ENCODE data around the gene IPO11. TPM values are rescaled to one million over a fixed set of nuclear protein-coding genes. Genes with fewer than 3 reads are reported as not detected.

Gene IPO11
- total and polyA plus RNA-seq, 2 experiments from 2014 or later = 18.7 to 64.7 TPM

DNA sequence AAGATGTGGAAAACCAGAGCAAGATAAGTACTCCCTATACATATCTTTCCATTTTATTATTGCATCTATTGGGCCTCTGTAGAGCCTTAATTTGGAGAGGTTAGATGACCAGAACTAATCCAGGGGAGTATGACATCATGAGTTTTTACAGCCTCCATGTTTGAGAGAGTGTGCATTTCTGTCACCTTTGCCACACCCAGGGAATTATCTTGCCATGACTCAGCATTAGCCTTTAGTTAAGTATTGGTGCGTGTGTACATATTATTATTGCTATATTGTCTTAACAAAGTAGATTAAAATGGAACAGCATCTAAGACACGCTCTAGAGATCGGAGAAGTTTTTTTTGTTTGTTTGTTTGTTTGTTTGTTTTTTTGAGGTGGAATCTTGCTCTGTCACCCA is 36.5 kb upstream of the IPO11 start:
- Mint-ChIP-seq H3K27ac (peak overlapping the region; percentile 86), H3K27me3 (ENCODE audit: insufficient read depth, low read depth, poor library complexity) (peaks cover 4% of the 10 kb centered on the region), H3K36me3 (ENCODE audit: low read depth) (peaks cover 72% of the 10 kb centered on the region), H3K9me3 (no peaks in the 10 kb centered on the region), H3K4me3 (no peak overlapping the region), H3K4me1 (no peaks in the 10 kb centered on the region)
- Histone ChIP-seq H3K4me2 (no peak overlapping the region), H2AFZ (no peak overlapping the region), H3F3A (replicated peaks; ENCODE audit: low read depth) (no peaks in the 10 kb centered on the region), H3K27me3 (ENCODE audit: insufficient read depth) (no peaks in the 10 kb centered on the region), H3K4me1 (ENCODE audit: insufficient read depth) (no peaks in the 10 kb centered on the region), H3K27ac (ENCODE audit: low read depth) (no peak overlapping the region; the same call in 1 of the 2 replicates), H3K79me2 (replicated peaks; ENCODE audit: insufficient read depth) (no peaks in the 10 kb centered on the region), H4K20me1 (replicated peaks; ENCODE audit: insufficient read depth) (peaks cover 4% of the 10 kb centered on the region; the same call in 1 of the 2 replicates), H3K36me3 (ENCODE audit: insufficient read depth) (peaks cover 49% of the 10 kb centered on the region), H3K9me2 (ENCODE audit: insufficient read depth) (no peaks in the 10 kb centered on the region), H3K4me3 (no peak overlapping the region)
- DNase-seq (ENCODE audit: low spot score) (no peak), ATAC-seq (no peak)
- TF ChIP-seq, protein P1, sequence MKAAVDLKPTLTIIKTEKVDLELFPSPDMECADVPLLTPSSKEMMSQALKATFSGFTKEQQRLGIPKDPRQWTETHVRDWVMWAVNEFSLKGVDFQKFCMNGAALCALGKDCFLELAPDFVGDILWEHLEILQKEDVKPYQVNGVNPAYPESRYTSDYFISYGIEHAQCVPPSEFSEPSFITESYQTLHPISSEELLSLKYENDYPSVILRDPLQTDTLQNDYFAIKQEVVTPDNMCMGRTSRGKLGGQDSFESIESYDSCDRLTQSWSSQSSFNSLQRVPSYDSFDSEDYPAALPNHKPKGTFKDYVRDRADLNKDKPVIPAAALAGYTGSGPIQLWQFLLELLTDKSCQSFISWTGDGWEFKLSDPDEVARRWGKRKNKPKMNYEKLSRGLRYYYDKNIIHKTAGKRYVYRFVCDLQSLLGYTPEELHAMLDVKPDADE (IDR thresholded peaks at IDR 0.05) = no peak
- TF ChIP-seq EZH2 (IDR thresholded peaks at IDR 0.05; ENCODE audit: low read depth, unreplicated experiment) (no peak), JUNB (IDR thresholded peaks at IDR 0.05; ENCODE audit: unreplicated experiment) (no peak), ZNF114 (CRISPR knock-in tag; IDR thresholded peaks at IDR 0.05) (no peak), EZH2phosphoT487 (IDR thresholded peaks at IDR 0.05; ENCODE audit: unreplicated experiment) (no peak), CREB1 (CRISPR knock-in tag; IDR thresholded peaks at IDR 0.05; ENCODE audit: low read depth) (no peak), ZNF331 (CRISPR knock-in tag; IDR thresholded peaks at IDR 0.05; ENCODE audit: low read depth) (no peak), POLR2AphosphoS5 (IDR thresholded peaks at IDR 0.05; ENCODE audit: low read depth) (no peak), NANOG (IDR thresholded peaks at IDR 0.05; ENCODE audit: borderline replicate concordance) (no peak), STAT1 (IDR thresholded peaks at IDR 0.05; ENCODE audit: unreplicated experiment) (no peak)
- TF ChIP-seq, protein P2, sequence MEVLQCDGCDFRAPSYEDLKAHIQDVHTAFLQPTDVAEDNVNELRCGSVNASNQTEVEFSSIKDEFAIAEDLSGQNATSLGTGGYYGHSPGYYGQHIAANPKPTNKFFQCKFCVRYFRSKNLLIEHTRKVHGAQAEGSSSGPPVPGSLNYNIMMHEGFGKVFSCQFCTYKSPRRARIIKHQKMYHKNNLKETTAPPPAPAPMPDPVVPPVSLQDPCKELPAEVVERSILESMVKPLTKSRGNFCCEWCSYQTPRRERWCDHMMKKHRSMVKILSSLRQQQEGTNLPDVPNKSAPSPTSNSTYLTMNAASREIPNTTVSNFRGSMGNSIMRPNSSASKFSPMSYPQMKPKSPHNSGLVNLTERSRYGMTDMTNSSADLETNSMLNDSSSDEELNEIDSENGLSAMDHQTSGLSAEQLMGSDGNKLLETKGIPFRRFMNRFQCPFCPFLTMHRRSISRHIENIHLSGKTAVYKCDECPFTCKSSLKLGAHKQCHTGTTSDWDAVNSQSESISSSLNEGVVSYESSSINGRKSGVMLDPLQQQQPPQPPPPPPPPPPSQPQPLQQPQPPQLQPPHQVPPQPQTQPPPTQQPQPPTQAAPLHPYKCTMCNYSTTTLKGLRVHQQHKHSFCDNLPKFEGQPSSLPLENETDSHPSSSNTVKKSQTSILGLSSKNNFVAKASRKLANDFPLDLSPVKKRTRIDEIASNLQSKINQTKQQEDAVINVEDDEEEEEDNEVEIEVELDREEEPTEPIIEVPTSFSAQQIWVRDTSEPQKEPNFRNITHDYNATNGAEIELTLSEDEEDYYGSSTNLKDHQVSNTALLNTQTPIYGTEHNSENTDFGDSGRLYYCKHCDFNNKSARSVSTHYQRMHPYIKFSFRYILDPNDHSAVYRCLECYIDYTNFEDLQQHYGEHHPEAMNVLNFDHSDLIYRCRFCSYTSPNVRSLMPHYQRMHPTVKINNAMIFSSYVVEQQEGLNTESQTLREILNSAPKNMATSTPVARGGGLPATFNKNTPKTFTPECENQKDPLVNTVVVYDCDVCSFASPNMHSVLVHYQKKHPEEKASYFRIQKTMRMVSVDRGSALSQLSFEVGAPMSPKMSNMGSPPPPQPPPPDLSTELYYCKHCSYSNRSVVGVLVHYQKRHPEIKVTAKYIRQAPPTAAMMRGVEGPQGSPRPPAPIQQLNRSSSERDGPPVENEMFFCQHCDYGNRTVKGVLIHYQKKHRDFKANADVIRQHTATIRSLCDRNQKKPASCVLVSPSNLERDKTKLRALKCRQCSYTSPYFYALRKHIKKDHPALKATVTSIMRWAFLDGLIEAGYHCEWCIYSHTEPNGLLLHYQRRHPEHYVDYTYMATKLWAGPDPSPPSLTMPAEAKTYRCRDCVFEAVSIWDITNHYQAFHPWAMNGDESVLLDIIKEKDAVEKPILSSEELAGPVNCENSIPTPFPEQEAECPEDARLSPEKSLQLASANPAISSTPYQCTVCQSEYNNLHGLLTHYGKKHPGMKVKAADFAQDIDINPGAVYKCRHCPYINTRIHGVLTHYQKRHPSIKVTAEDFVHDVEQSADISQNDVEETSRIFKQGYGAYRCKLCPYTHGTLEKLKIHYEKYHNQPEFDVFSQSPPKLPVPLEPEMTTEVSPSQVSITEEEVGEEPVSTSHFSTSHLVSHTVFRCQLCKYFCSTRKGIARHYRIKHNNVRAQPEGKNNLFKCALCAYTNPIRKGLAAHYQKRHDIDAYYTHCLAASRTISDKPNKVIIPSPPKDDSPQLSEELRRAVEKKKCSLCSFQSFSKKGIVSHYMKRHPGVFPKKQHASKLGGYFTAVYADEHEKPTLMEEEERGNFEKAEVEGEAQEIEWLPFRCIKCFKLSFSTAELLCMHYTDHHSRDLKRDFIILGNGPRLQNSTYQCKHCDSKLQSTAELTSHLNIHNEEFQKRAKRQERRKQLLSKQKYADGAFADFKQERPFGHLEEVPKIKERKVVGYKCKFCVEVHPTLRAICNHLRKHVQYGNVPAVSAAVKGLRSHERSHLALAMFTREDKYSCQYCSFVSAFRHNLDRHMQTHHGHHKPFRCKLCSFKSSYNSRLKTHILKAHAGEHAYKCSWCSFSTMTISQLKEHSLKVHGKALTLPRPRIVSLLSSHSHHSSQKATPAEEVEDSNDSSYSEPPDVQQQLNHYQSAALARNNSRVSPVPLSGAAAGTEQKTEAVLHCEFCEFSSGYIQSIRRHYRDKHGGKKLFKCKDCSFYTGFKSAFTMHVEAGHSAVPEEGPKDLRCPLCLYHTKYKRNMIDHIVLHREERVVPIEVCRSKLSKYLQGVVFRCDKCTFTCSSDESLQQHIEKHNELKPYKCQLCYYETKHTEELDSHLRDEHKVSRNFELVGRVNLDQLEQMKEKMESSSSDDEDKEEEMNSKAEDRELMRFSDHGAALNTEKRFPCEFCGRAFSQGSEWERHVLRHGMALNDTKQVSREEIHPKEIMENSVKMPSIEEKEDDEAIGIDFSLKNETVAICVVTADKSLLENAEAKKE (CRISPR knock-in tag; IDR thresholded peaks at IDR 0.05) = no peak
- TF ChIP-seq, protein P3, sequence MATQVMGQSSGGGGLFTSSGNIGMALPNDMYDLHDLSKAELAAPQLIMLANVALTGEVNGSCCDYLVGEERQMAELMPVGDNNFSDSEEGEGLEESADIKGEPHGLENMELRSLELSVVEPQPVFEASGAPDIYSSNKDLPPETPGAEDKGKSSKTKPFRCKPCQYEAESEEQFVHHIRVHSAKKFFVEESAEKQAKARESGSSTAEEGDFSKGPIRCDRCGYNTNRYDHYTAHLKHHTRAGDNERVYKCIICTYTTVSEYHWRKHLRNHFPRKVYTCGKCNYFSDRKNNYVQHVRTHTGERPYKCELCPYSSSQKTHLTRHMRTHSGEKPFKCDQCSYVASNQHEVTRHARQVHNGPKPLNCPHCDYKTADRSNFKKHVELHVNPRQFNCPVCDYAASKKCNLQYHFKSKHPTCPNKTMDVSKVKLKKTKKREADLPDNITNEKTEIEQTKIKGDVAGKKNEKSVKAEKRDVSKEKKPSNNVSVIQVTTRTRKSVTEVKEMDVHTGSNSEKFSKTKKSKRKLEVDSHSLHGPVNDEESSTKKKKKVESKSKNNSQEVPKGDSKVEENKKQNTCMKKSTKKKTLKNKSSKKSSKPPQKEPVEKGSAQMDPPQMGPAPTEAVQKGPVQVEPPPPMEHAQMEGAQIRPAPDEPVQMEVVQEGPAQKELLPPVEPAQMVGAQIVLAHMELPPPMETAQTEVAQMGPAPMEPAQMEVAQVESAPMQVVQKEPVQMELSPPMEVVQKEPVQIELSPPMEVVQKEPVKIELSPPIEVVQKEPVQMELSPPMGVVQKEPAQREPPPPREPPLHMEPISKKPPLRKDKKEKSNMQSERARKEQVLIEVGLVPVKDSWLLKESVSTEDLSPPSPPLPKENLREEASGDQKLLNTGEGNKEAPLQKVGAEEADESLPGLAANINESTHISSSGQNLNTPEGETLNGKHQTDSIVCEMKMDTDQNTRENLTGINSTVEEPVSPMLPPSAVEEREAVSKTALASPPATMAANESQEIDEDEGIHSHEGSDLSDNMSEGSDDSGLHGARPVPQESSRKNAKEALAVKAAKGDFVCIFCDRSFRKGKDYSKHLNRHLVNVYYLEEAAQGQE (IDR thresholded peaks at IDR 0.05; ENCODE audit: unreplicated experiment) = no peak
- TF ChIP-seq, protein P4, sequence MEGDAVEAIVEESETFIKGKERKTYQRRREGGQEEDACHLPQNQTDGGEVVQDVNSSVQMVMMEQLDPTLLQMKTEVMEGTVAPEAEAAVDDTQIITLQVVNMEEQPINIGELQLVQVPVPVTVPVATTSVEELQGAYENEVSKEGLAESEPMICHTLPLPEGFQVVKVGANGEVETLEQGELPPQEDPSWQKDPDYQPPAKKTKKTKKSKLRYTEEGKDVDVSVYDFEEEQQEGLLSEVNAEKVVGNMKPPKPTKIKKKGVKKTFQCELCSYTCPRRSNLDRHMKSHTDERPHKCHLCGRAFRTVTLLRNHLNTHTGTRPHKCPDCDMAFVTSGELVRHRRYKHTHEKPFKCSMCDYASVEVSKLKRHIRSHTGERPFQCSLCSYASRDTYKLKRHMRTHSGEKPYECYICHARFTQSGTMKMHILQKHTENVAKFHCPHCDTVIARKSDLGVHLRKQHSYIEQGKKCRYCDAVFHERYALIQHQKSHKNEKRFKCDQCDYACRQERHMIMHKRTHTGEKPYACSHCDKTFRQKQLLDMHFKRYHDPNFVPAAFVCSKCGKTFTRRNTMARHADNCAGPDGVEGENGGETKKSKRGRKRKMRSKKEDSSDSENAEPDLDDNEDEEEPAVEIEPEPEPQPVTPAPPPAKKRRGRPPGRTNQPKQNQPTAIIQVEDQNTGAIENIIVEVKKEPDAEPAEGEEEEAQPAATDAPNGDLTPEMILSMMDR (conservative IDR thresholded peaks at IDR 0.05; ENCODE audit: low read depth in 2 of 2) = no peak

Measured in GM23338 (cell line).